GM12892 (cell line): ENCODE results near the gene MMP24.
"Not testable (repeated sequence)": the region's sequence is repeated elsewhere in the genome, so short reads cannot be mapped to it uniquely, and the experiment has no call there.

Experiments
- POLR2A ChIP-seq: IDR thresholded peaks from 2 replicates; pipeline ENCODE4 v1.6.1; 2011; ENCODE audit warnings: low read depth, low read length, control low read depth
- POLR2AphosphoS5 ChIP-seq: IDR thresholded peaks from 2 replicates; pipeline ENCODE4 v1.6.1; 2011; ENCODE audit warnings: low read depth, low read length, control low read depth
- TAF1 ChIP-seq: IDR thresholded peaks from 2 replicates; pipeline ENCODE4 v1.6.1; 2011; ENCODE audit warnings: low read depth, mild to moderate bottlenecking, control low read depth, low read length, borderline replicate concordance

- not testable (repeated sequence) for TF ChIP-seq TAF1, POLR2AphosphoS5, POLR2A
Measured at GRCh38 chr20:35189223-35189622, 37.3 kb upstream of the MMP24 start.
